Hair follicular keratinocyte (primary cell): ENCODE results near the gene MINDY2. TPM values are rescaled to one million over a fixed set of nuclear protein-coding genes. Genes with fewer than 3 reads are reported as not detected.

Experiments
- total RNA-seq: library from RNA; depleted of rRNA; stranded (reverse); fragments of >200 nt; gene quantifications from 2 replicates; pipeline ENCODE4 v1.2.3, GENCODE V29; 2015

The MINDY2 gene
- 7.8 and 9.8 TPM in 2 replicates for total RNA-seq

GRCh38 chr15:58770857-58771620 is at the start of gene MINDY2:
Gene MINDY2, plus strand, starts transcription at chr15:58771302. Its CDS starts 94 bp downstream, at chr15:58771396.

GRCh38 chr15:58749532-58750337 is 21.4 kb upstream of the MINDY2 start, which contains the start of gene ADAM10:
Gene ADAM10, minus strand, starts transcription at chr15:58749707. Its CDS starts 173 bp downstream, at chr15:58749534.

Other genes with a start within 250 kb of the MINDY2 start
- 38.4 and 63.7 TPM in 2 replicates for gene ADAM10, start 21.6 kb upstream of the MINDY2 start, total RNA-seq
- gene SLTM, start 162.4 kb downstream of the MINDY2 start, total RNA-seq = 34.3 and 49.0 TPM in 2 replicates
- 7.9 and 8.5 TPM in 2 replicates for gene RNF111, start 216.4 kb downstream of the MINDY2 start, total RNA-seq